ENCODE results near the gene SSNA1.
A peak's percentile ranks its signal among the peaks of the same experiment; 100 is the strongest.

Gene SSNA1

GRCh38 chr9:137198051-137198901 lies 9.8 kb downstream of the SSNA1 start:
- peaks cover 6% of the 10 kb centered on the region; the same call in 1 of the 2 replicates for H3K36me3 ChIP-seq
- H3K4me2 ChIP-seq, result peak overlapping the region; percentile 100
- H4K20me1 ChIP-seq, result peaks cover 84% of the 10 kb centered on the region
- H3K27ac ChIP-seq, result 0 out of 2 replicates have a peak overlapping the region, but pooled peaks have one; percentile 22
- TF ChIP-seq Cebpa-rat (IDR thresholded peaks at IDR 0.05), result no peak
- H3K9ac ChIP-seq, result peak overlapping the region; percentile 69
- H3K27me3 ChIP-seq, result peaks cover 4% of the 10 kb centered on the region; the same call in 1 of the 2 replicates
- H3K4me1 ChIP-seq, result peaks cover 67% of the 10 kb centered on the region
- H3K9me3 ChIP-seq, result no peaks in the 10 kb centered on the region
- H3K4me3 ChIP-seq, result peak overlapping the region; percentile 17; the same call in 1 of the 2 replicates

DNA sequence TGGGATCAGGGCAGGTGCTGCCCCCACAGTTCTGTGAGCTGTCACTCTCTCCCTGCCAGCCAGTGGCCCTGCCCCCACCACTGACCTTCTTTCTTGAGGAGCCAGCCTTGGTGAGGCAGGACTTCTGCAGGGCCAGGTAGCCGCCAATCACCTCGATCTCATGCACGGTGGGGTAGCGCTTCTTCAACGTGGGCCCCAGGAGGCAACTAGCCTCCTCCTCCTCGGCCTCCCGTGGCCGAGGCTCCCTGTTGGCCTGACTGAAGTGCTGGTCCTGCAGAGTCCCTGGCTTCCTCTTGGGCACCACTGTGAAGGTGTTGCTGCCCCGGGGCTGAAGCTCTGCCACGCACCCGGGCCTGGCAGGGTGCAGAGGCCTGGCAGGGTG lies 10.4 kb downstream of the SSNA1 start:
- Histone ChIP-seq H3K4me2 (peak overlapping the region; percentile 100), H3K9me3 (no peaks in the 10 kb centered on the region), H3K27me3 (peaks cover 4% of the 10 kb centered on the region; the same call in 1 of the 2 replicates), H3K36me3 (peaks cover 4% of the 10 kb centered on the region; the same call in 1 of the 2 replicates), H4K20me1 (peaks cover 84% of the 10 kb centered on the region), H3K4me3 (peak overlapping the region; percentile 88; the same call in 1 of the 2 replicates), H3K27ac (no peak overlapping the region), H3K9ac (peak overlapping the region; percentile 69), H3K4me1 (peaks cover 67% of the 10 kb centered on the region)
- no peak for TF ChIP-seq Cebpa-rat (IDR thresholded peaks at IDR 0.05)

GRCh38 chr9:137199411-137200121 lies 11.1 kb downstream of the SSNA1 start:
- peaks cover 67% of the 10 kb centered on the region for H3K4me1 ChIP-seq
- peaks cover 4% of the 10 kb centered on the region; the same call in 1 of the 2 replicates for H3K27me3 ChIP-seq
- H3K9me3 ChIP-seq, result no peaks in the 10 kb centered on the region
- peaks cover 84% of the 10 kb centered on the region for H4K20me1 ChIP-seq
- peak overlapping the region; percentile 88 for H3K4me3 ChIP-seq
- TF ChIP-seq Cebpa-rat (IDR thresholded peaks at IDR 0.05), result no peak
- peak overlapping the region; percentile 69 for H3K9ac ChIP-seq
- peaks cover 4% of the 10 kb centered on the region; the same call in 1 of the 2 replicates for H3K36me3 ChIP-seq
- H3K4me2 ChIP-seq, result peak overlapping the region; percentile 100
- no peak overlapping the region for H3K27ac ChIP-seq

DNA sequence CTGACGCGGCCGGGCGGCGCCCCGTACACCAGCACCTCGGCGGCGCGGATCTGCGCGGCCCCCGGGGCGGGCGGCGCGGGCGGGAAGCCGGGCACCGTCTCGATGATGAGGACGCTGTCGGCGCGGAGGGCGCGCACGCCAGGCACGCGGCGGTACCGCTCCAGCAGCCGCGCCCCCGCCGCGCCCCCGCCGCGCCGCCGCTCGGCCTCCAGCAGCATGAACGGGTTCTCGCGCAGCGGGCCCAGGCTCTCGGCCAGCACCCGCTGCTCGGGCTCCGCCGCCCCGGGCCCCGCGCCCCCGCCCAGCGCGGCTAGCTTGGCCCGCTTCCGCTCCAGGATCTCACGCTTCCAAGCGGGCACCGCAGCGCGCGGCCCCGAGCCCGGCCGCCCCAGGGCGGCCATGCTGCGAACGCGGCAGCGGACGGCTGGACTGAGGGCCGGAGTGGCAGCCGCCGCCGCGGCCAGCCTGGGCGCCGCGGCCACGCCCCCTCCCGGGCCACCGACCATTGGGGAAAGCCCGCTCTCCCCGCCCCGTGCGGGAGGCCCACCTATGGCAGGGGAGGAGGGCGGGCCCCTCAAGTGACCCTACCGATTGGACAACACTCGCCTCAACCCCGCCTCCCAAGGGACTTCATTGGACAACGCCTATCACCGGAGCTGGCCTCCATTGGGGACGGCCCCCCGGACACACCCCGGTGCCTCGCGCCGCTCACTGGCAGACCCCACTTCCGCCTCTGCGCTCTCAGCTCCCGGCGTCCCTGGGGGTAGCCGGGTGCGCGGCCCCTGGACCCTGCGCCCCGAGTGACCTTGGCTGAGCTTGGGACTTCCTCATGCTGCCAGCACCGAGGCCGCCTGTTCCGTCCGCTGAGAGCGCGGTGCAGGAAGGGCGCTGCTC lies 12.1 kb downstream of the SSNA1 start, which contains the start of gene TPRN:
TPRN (minus strand) TSS at position 431 of the 894 bp plus-strand sequence; CDS start at position 401, 30 bp downstream.
- H3K4me3 ChIP-seq, result peak within 1 kb of the TSS; percentile 88
- H3K27ac ChIP-seq, result peak within 1 kb of the TSS; percentile 83
- H3K9ac ChIP-seq, result peak within 1 kb of the TSS; percentile 86
- no peaks in the 10 kb centered on the region for H3K9me3 ChIP-seq
- peak within 1 kb of the TSS; percentile 100 for H3K4me2 ChIP-seq
- peaks cover 69% of the 10 kb centered on the region for H3K4me1 ChIP-seq
- no peaks in the 10 kb centered on the region; the same call in 1 of the 2 replicates for H3K36me3 ChIP-seq
- peaks cover 81% of the 10 kb centered on the region for H4K20me1 ChIP-seq
- peaks cover 4% of the 10 kb centered on the region; the same call in 1 of the 2 replicates for H3K27me3 ChIP-seq
- TF ChIP-seq Cebpa-rat (IDR thresholded peaks at IDR 0.05), result no peak

DNA sequence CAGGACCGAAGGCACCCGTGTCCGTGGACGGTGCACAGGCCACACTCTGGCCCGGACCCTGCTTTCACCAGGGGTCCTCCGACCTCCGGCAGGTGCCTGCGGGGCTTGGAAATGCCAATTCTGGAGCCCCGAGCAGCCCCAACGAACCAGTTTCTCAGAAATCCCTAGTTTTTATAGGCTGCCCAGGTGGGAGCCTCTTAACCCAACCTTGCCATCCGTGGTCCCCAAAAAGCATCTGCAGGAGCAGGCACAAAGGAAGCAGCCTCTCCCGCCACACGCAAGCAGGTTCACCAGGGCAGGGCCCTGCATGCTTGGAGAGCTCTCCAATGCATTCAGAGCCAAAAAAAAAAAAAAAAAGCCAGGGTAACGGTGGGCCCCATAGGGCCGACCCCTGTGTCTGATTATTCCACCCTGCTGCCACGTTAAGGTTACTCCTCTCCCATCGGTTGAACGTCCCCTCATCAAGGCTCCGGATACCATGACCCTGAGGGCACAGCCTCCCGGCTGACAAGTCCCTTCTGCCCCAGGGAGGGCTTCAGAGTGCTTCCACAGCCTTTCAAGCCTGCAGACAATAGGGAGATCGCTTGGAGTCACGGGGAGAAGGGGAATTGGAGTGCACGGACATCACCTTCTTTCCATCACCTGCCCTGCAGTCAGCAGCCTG lies 12.9 kb downstream of the SSNA1 start:
- H4K20me1 ChIP-seq, result peaks cover 81% of the 10 kb centered on the region
- peak overlapping the region; percentile 86 for H3K9ac ChIP-seq
- no peak for TF ChIP-seq Cebpa-rat (IDR thresholded peaks at IDR 0.05)
- H3K36me3 ChIP-seq, result no peaks in the 10 kb centered on the region; the same call in 1 of the 2 replicates
- H3K27ac ChIP-seq, result peak overlapping the region; percentile 83
- H3K4me1 ChIP-seq, result peaks cover 74% of the 10 kb centered on the region
- H3K27me3 ChIP-seq, result peaks cover 4% of the 10 kb centered on the region; the same call in 1 of the 2 replicates
- peak overlapping the region; percentile 100 for H3K4me2 ChIP-seq
- H3K4me3 ChIP-seq, result peak overlapping the region; percentile 88
- H3K9me3 ChIP-seq, result no peaks in the 10 kb centered on the region

DNA sequence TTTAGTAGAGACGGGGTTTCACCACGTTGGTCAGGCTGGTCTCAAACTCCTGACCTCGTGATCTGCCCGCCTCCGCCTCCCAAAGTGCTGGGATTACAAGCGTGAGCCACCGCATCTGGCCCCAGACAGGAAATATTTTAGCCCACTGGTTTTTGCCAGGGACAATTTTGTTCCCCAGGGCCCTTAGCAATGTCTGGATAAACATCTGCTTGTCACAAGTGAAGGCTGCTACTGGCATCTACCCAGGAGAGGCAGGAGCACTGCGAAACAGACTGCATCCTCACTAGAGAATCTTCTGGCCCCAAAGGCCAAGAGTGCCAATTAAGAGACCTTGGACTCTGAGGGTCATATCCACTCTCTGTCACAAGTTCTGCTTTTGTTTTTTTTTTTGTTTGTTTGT lies 14.5 kb downstream of the SSNA1 start:
- Histone ChIP-seq H3K9ac (peak overlapping the region; percentile 56; the same call in 1 of the 2 replicates), H3K4me2 (peak overlapping the region; percentile 100), H4K20me1 (peaks cover 77% of the 10 kb centered on the region), H3K9me3 (no peaks in the 10 kb centered on the region), H3K36me3 (peaks cover 12% of the 10 kb centered on the region), H3K27ac (peak overlapping the region; percentile 41), H3K4me1 (peaks cover 78% of the 10 kb centered on the region), H3K27me3 (peaks cover 4% of the 10 kb centered on the region; the same call in 1 of the 2 replicates), H3K4me3 (no peak overlapping the region)
- TF ChIP-seq Cebpa-rat (IDR thresholded peaks at IDR 0.05), result no peak

GRCh38 chr9:137204731-137205125 lies 16.3 kb downstream of the SSNA1 start:
- H3K27ac ChIP-seq, result peak overlapping the region; percentile 91

More at GRCh38 chr9:137204731-137205125, 16.3 kb downstream of the SSNA1 start:
- Histone ChIP-seq H4K20me1 (peaks cover 59% of the 10 kb centered on the region), H3K4me2 (peak overlapping the region; percentile 100), H3K36me3 (peaks cover 25% of the 10 kb centered on the region), H3K4me1 (peaks cover 64% of the 10 kb centered on the region), H3K9ac (peak overlapping the region; percentile 91), H3K27me3 (no peaks in the 10 kb centered on the region), H3K4me3 (peak overlapping the region; percentile 84), H3K9me3 (no peaks in the 10 kb centered on the region)
- TF ChIP-seq Cebpa-rat (IDR thresholded peaks at IDR 0.05), result no peak
